CD14-positive monocyte (primary cell): ENCODE results near the gene CPLANE1. TPM values are rescaled to one million over a fixed set of nuclear protein-coding genes. Genes with fewer than 3 reads are reported as not detected.

Experiments used
- DNase-seq, 3 donors: peaks; one replicate each; pipeline ENCODE4 v3.0.0-alpha.2; 2011 to 2022
- H2AFZ ChIP-seq: 2 replicates; pipeline ENCODE4 v1.6.0; 2012; ENCODE audit warnings: mild to moderate bottlenecking, low read depth, low read length, inconsistent platforms; ENCODE audit not compliant: insufficient read depth, poor library complexity, severe bottlenecking
- H3K27ac ChIP-seq, 2 donors: 1 replicate in 1 of 2; 2 replicates in 1 of 2; pipeline ENCODE4 v1.5.1; 2012 to 2013; ENCODE audit warnings: low read length in 2 of 2, control low read depth in 1 of 2, inconsistent platforms in 1 of 2, low read depth in 1 of 2, mild to moderate bottlenecking in 1 of 2
- H3K27me3 ChIP-seq, 2 donors: one replicate each; pipeline versions ENCODE4 v1.6.0 to v1.6.1; 2011 to 2013; ENCODE audit warnings: low read length in 2 of 2; ENCODE audit not compliant: control insufficient read depth in 2 of 2, insufficient read depth in 2 of 2
- H3K36me3 ChIP-seq, 2 donors: replicated peaks in 1 of 2; 1 replicate in 1 of 2; 2 replicates in 1 of 2; pipeline versions ENCODE4 v1.5.1 to v1.6.1; 2012 to 2013; ENCODE audit warnings: low read length in 2 of 2, control low read depth in 1 of 2, inconsistent platforms in 1 of 2, mild to moderate bottlenecking in 1 of 2; ENCODE audit not compliant: insufficient read depth in 2 of 2, control insufficient read depth in 1 of 2
- H3K4me1 ChIP-seq, 2 donors: 1 replicate in 1 of 2; 2 replicates in 1 of 2; pipeline versions ENCODE4 v1.5.1 to v1.6.1; 2012 to 2013; ENCODE audit warnings: low read length in 2 of 2, control low read depth in 1 of 2, inconsistent platforms in 1 of 2, mild to moderate bottlenecking in 1 of 2, moderate library complexity in 1 of 2; ENCODE audit not compliant: insufficient read depth in 2 of 2, control insufficient read depth in 1 of 2
- H3K4me2 ChIP-seq: replicated peaks from 2 replicates; pipeline ENCODE3; 2012; ENCODE audit warnings: low read length, moderate library complexity, mild to moderate bottlenecking; ENCODE audit not compliant: poor library complexity, severe bottlenecking; ENCODE audit errors: extremely low read depth
- H3K4me3 ChIP-seq, 3 experiments: fragments of 200-600 bp in 1 of 3; sonication (generic) in 1 of 3; replicated peaks in 1 of 3; 1 replicate in 2 of 3; 2 replicates in 1 of 3; pipeline ENCODE4 v1.5.1; 2011 to 2013; ENCODE audit warnings: low read length in 3 of 3, mild to moderate bottlenecking in 3 of 3, control low read depth in 2 of 3, low read depth in 2 of 3, inconsistent platforms in 1 of 3, moderate library complexity in 1 of 3
- H3K79me2 ChIP-seq: 2 replicates; pipeline ENCODE4 v1.6.0; 2012; ENCODE audit warnings: mild to moderate bottlenecking, control low read depth, inconsistent platforms, low read length, moderate library complexity; ENCODE audit not compliant: insufficient read depth
- H3K9ac ChIP-seq: 2 replicates; pipeline ENCODE4 v1.6.0; 2017; ENCODE audit warnings: low read length, mild to moderate bottlenecking; ENCODE audit not compliant: insufficient read depth, poor library complexity, severe bottlenecking
- H3K9me3 ChIP-seq, 2 donors: replicated peaks in 1 of 2; 1 replicate in 1 of 2; 2 replicates in 1 of 2; pipeline versions ENCODE4 v1.5.1 to v1.6.1; 2012 to 2013; ENCODE audit warnings: low read length in 2 of 2, control low read depth in 1 of 2; ENCODE audit not compliant: control insufficient read depth in 1 of 2, insufficient read depth in 1 of 2
- H4K20me1 ChIP-seq: 2 replicates; pipeline ENCODE4 v1.6.0; 2012; ENCODE audit warnings: mild to moderate bottlenecking, low read length, control low read depth, moderate library complexity; ENCODE audit not compliant: insufficient read depth
- H3K27ac Mint-ChIP-seq, 7 donors: one replicate each; pipeline ENCODE4 v1.8.0; 2020; ENCODE audit warnings: mild to moderate bottlenecking in 7 of 7, mixed read lengths in 7 of 7, moderate library complexity in 6 of 7, inconsistent platforms in 2 of 7
- H3K27me3 Mint-ChIP-seq, 3 donors: one replicate each; pipeline ENCODE4 v1.8.0; 2021 to 2022; ENCODE audit warnings: low read depth in 3 of 3, mild to moderate bottlenecking in 3 of 3, mixed read lengths in 3 of 3, moderate library complexity in 3 of 3, inconsistent platforms in 1 of 3
- H3K36me3 Mint-ChIP-seq, 2 donors: one replicate each; pipeline ENCODE4 v1.8.0; 2020; ENCODE audit warnings: mixed read lengths in 2 of 2, inconsistent platforms in 1 of 2, mild to moderate bottlenecking in 1 of 2
- H3K4me1 Mint-ChIP-seq: one replicate; pipeline ENCODE4 v1.8.0; 2020; ENCODE audit warnings: mild to moderate bottlenecking, mixed read lengths
- H3K4me3 Mint-ChIP-seq, 2 donors: one replicate each; pipeline ENCODE4 v1.8.0; 2020; ENCODE audit warnings: mild to moderate bottlenecking in 2 of 2, mixed read lengths in 2 of 2, moderate library complexity in 1 of 2
- H3K9me3 Mint-ChIP-seq, 7 donors: one replicate each; pipeline ENCODE4 v1.8.0; 2020 to 2022; ENCODE audit warnings: mixed read lengths in 7 of 7, mild to moderate bottlenecking in 6 of 7, moderate library complexity in 6 of 7, inconsistent platforms in 2 of 7
- WGBS: methylation state at CpG from one replicate; pipeline ENCODE4 v1.1.5; 2013; ENCODE audit warnings: missing lambda C conversion rate; ENCODE audit not compliant: insufficient coverage; 5-methylcytosine and 5-hydroxymethylcytosine counted together
- intact Hi-C, 2 donors: fragments of 100-400 bp; cut with micrococcal nuclease; formaldehyde crosslinking; loops; one replicate each; pipeline versions ENCODE4 v1.15.0 to v1.15.1; 2023
- polyA plus RNA-seq, 3 donors: library from polyadenylated mRNA; depleted of rRNA in 1 of 3; unstranded in 2 of 3; stranded (reverse) in 1 of 3; fragments of 300-500 nt in 2 of 3; fragments of >200 nt in 1 of 3; fragmentation: Illumina TruSeq in 2 of 3; gene quantifications; 1 replicate in 2 of 3; 2 replicates in 1 of 3; pipeline ENCODE4 v1.2.3, GENCODE V29; 2012 to 2021
- TF ChIP-seq, protein P1 (sequence below): fragments of 200-600 bp; IDR thresholded peaks from one replicate; pipeline ENCODE4 v1.8.0; 2022; ENCODE audit warnings: antibody characterized with exemption, mild to moderate bottlenecking

CPLANE1 gene
- polyA plus RNA-seq, 3 donors: 0.25 to 1.6 (median 0.88) TPM

DNA sequence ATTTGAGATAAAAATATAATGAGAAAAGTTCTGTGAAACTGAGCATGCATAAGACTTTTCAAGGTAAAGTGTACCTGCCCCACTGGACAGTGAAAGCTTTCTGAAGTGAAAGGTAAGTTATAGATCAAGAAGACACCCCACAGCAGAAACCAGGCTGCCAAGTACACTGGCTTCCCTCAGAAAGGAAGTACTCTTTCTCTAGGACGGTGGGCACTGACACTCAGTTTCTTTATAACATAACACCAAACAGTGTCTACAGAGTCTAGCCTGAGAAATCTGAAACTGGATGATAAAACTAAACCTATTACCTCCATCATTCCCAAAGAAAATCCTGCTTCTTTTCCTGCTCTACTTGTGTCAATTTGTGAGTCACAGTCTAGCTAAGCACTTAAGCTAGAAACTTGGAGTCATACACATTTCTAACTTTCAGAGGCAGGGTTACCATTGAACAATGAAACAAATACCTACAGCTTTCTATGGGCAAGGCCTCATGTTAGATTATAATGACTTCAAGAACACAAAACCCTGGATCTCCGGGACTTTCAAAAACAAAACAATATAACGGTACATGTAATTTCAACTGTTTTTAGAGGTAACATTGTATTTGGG is 136.7 kb downstream of the CPLANE1 start:
- intact Hi-C loops: no loop called here
- Histone ChIP-seq H3K4me2 (no peak overlapping the region), H3K79me2 (no peaks in the 10 kb centered on the region), H4K20me1 (no peaks in the 10 kb centered on the region), H3K27me3 (no peaks in the 10 kb centered on the region), H3K9me3 (no peaks in the 10 kb centered on the region), H3K4me3 (no peak overlapping the region), H3K9ac (no peak overlapping the region), H3K4me1 (peaks cover 7 to 9% of the 10 kb centered on the region in 2 donors), H2AFZ (peak overlapping the region; percentile 8), H3K36me3 (peaks cover 0 to 2% of the 10 kb centered on the region in 2 donors), H3K27ac (peak overlapping the region in 1 of 2 donors; percentile 70)
- DNase-seq: no peak
- H3K27me3 Mint-ChIP-seq: peaks cover 0 to 4% (median 0%) of the 10 kb centered on the region in 3 donors
- WGBS: 0% methylated on average over 1 of the region's 3 CpGs
- TF ChIP-seq, protein P1, sequence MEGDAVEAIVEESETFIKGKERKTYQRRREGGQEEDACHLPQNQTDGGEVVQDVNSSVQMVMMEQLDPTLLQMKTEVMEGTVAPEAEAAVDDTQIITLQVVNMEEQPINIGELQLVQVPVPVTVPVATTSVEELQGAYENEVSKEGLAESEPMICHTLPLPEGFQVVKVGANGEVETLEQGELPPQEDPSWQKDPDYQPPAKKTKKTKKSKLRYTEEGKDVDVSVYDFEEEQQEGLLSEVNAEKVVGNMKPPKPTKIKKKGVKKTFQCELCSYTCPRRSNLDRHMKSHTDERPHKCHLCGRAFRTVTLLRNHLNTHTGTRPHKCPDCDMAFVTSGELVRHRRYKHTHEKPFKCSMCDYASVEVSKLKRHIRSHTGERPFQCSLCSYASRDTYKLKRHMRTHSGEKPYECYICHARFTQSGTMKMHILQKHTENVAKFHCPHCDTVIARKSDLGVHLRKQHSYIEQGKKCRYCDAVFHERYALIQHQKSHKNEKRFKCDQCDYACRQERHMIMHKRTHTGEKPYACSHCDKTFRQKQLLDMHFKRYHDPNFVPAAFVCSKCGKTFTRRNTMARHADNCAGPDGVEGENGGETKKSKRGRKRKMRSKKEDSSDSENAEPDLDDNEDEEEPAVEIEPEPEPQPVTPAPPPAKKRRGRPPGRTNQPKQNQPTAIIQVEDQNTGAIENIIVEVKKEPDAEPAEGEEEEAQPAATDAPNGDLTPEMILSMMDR: no peak
- peaks cover 0 to 9% (median 3%) of the 10 kb centered on the region in 7 donors for H3K9me3 Mint-ChIP-seq
- no peak overlapping the region for H3K27ac Mint-ChIP-seq
- peaks cover 13 to 17% of the 10 kb centered on the region in 2 donors for H3K36me3 Mint-ChIP-seq
- H3K4me1 Mint-ChIP-seq: peaks cover 15% of the 10 kb centered on the region
- no peak overlapping the region for H3K4me3 Mint-ChIP-seq

GRCh38 chr5:37111426-37112382 is 137.5 kb downstream of the CPLANE1 start:
- intact Hi-C loops: no loop called here
- H3K79me2 ChIP-seq: no peaks in the 10 kb centered on the region

More at GRCh38 chr5:37111426-37112382, 137.5 kb downstream of the CPLANE1 start:
- TF ChIP-seq, protein P1: no peak
- Histone ChIP-seq H3K27me3 (no peaks in the 10 kb centered on the region), H3K36me3 (peaks cover 0 to 2% of the 10 kb centered on the region in 2 donors), H3K4me2 (peak overlapping the region; percentile 49), H2AFZ (peak overlapping the region; percentile 62), H4K20me1 (no peaks in the 10 kb centered on the region), H3K27ac (peak overlapping the region in 1 of 2 donors; percentile 70), H3K9ac (peak overlapping the region; percentile 34), H3K4me3 (peak overlapping the region in 2 of 3 experiments; percentile 25 to 60), H3K4me1 (peaks cover 7 to 9% of the 10 kb centered on the region in 2 donors), H3K9me3 (no peaks in the 10 kb centered on the region)
- peak overlapping the region; percentile 43 to 77 for H3K4me3 Mint-ChIP-seq
- H3K9me3 Mint-ChIP-seq: peaks cover 0 to 9% (median 3%) of the 10 kb centered on the region in 7 donors
- peaks cover 15% of the 10 kb centered on the region for H3K4me1 Mint-ChIP-seq
- no CpG with 5 or more reads among the region's 4 CpGs for WGBS
- peak overlapping the region in 3 of 7 donors; percentile 62 to 87 (median 81) for H3K27ac Mint-ChIP-seq
- H3K36me3 Mint-ChIP-seq: peaks cover 15 to 18% of the 10 kb centered on the region in 2 donors
- DNase-seq: peak in 1 of 3 donors; percentile 5
- H3K27me3 Mint-ChIP-seq: peaks cover 0 to 4% (median 0%) of the 10 kb centered on the region in 3 donors
